ENCODE results near the gene FAM131C. TPM values are rescaled to one million over a fixed set of nuclear protein-coding genes. Genes with fewer than 3 reads are reported as not detected.

FAM131C gene
- total and polyA plus RNA-seq, 2 experiments from 2014 or later = 0.71 to 1.3 TPM

DNA sequence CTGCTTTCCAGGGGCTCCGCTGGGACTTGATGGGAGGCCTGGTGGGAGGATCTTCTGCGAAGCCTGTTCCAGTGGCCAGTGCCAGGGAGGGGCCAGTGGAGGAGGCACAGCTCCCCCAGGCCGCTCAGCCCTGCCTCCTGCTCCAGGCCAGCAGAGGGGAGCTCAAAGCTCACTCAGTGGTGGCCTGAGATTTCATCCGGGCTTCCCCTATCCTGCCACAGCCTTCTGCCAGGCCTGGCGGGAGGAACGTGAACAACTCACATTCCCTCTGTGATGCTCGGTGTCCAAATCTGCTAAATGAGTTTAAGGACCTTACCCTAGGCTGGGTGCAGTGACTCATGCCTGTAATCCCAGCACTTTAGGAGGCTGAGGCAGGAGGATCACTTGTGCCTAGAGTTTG is 26.6 kb downstream of the FAM131C start:
- Histone ChIP-seq H2AFZ (no peak overlapping the region), H3F3A (replicated peaks; ENCODE audit: low read depth) (no peaks in the 10 kb centered on the region), H3K27ac (ENCODE audit: low read depth) (no peak overlapping the region), H3K9me2 (ENCODE audit: insufficient read depth) (no peaks in the 10 kb centered on the region), H3K4me1 (ENCODE audit: insufficient read depth) (0 out of 2 replicates have a peak, but pooled peaks cover 5% of the 10 kb centered on the region), H3K4me3 (no peak overlapping the region), H4K20me1 (replicated peaks; ENCODE audit: insufficient read depth) (no peaks in the 10 kb centered on the region), H3K36me3 (ENCODE audit: insufficient read depth) (no peaks in the 10 kb centered on the region), H3K27me3 (ENCODE audit: insufficient read depth) (no peaks in the 10 kb centered on the region), H3K4me2 (no peak overlapping the region), H3K79me2 (replicated peaks; ENCODE audit: insufficient read depth) (no peaks in the 10 kb centered on the region)
- H3K36me3 Mint-ChIP-seq (ENCODE audit: low read depth) = no peaks in the 10 kb centered on the region
- H3K27me3 Mint-ChIP-seq (ENCODE audit: insufficient read depth, low read depth, poor library complexity) = peaks cover 7% of the 10 kb centered on the region
- peaks cover 16% of the 10 kb centered on the region for H3K4me1 Mint-ChIP-seq
- DNase-seq (ENCODE audit: low spot score) (no peak), ATAC-seq (no peak; the same call in 2 of the 3 replicates)
- no peaks in the 10 kb centered on the region for H3K9me3 Mint-ChIP-seq
- no peak overlapping the region for H3K4me3 Mint-ChIP-seq
- TF ChIP-seq, protein P1, sequence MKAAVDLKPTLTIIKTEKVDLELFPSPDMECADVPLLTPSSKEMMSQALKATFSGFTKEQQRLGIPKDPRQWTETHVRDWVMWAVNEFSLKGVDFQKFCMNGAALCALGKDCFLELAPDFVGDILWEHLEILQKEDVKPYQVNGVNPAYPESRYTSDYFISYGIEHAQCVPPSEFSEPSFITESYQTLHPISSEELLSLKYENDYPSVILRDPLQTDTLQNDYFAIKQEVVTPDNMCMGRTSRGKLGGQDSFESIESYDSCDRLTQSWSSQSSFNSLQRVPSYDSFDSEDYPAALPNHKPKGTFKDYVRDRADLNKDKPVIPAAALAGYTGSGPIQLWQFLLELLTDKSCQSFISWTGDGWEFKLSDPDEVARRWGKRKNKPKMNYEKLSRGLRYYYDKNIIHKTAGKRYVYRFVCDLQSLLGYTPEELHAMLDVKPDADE (IDR thresholded peaks at IDR 0.05) = no peak
- TF ChIP-seq STAT1 (IDR thresholded peaks at IDR 0.05; ENCODE audit: unreplicated experiment) (no peak), ZNF114 (CRISPR knock-in tag; IDR thresholded peaks at IDR 0.05) (no peak), EZH2phosphoT487 (IDR thresholded peaks at IDR 0.05; ENCODE audit: unreplicated experiment) (no peak), CREB1 (CRISPR knock-in tag; IDR thresholded peaks at IDR 0.05; ENCODE audit: low read depth) (no peak), POLR2AphosphoS5 (IDR thresholded peaks at IDR 0.05; ENCODE audit: low read depth) (no peak), JUNB (IDR thresholded peaks at IDR 0.05; ENCODE audit: unreplicated experiment) (no peak), ZNF331 (CRISPR knock-in tag; IDR thresholded peaks at IDR 0.05; ENCODE audit: low read depth) (no peak)
- H3K27ac Mint-ChIP-seq = no peak overlapping the region

DNA sequence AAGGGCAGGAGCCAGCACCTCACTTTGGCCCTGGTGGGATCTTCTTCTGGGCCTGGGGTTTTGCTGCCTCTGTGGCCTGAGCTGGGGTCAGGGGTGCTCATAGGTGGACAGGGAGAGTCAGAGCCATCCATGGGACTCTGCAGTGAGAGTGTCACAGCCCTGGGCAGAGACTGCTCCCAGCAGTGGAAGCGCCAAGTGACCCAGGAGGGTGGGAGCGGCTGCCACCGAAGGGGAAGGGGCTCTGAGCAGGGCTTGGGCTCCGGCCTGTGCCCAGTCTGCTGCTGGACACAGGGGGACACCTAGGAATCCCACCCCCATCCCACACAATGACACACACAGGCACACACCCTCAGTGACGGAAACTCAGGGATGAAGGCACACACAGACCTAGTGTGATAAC is 29.5 kb downstream of the FAM131C start:
- no peak overlapping the region for H3K4me3 Mint-ChIP-seq
- no peak overlapping the region for H3K4me2 ChIP-seq
- ATAC-seq (no peak), DNase-seq (ENCODE audit: low spot score) (no peak)
- no peaks in the 10 kb centered on the region for H3K9me3 Mint-ChIP-seq
- H3F3A ChIP-seq (replicated peaks; ENCODE audit: low read depth) = no peaks in the 10 kb centered on the region
- H2AFZ ChIP-seq = no peak overlapping the region
- H3K27ac ChIP-seq (ENCODE audit: low read depth) = no peak overlapping the region
- no peak overlapping the region for H3K4me3 ChIP-seq
- peaks cover 6% of the 10 kb centered on the region; the same call in 2 of the 3 replicates for H3K4me1 Mint-ChIP-seq
- no peaks in the 10 kb centered on the region for H3K9me2 ChIP-seq (ENCODE audit: insufficient read depth)
- H3K36me3 Mint-ChIP-seq (ENCODE audit: low read depth) = no peaks in the 10 kb centered on the region
- no peaks in the 10 kb centered on the region for H3K4me1 ChIP-seq (ENCODE audit: insufficient read depth)
- H3K27me3 Mint-ChIP-seq (ENCODE audit: insufficient read depth, low read depth, poor library complexity) = peaks cover 5% of the 10 kb centered on the region
- no peaks in the 10 kb centered on the region for H3K79me2 ChIP-seq (replicated peaks; ENCODE audit: insufficient read depth)
- no peaks in the 10 kb centered on the region for H4K20me1 ChIP-seq (replicated peaks; ENCODE audit: insufficient read depth)
- H3K27ac Mint-ChIP-seq = no peak overlapping the region
- no peaks in the 10 kb centered on the region for H3K27me3 ChIP-seq (ENCODE audit: insufficient read depth)
- no peaks in the 10 kb centered on the region for H3K36me3 ChIP-seq (ENCODE audit: insufficient read depth)
- no peak for TF ChIP-seq EZH2phosphoT487 (IDR thresholded peaks at IDR 0.05; ENCODE audit: unreplicated experiment)
- TF ChIP-seq STAT1 (IDR thresholded peaks at IDR 0.05; ENCODE audit: unreplicated experiment) = no peak
- no peak for TF ChIP-seq ZNF331 (CRISPR knock-in tag; IDR thresholded peaks at IDR 0.05; ENCODE audit: low read depth)
- TF ChIP-seq, protein P2, sequence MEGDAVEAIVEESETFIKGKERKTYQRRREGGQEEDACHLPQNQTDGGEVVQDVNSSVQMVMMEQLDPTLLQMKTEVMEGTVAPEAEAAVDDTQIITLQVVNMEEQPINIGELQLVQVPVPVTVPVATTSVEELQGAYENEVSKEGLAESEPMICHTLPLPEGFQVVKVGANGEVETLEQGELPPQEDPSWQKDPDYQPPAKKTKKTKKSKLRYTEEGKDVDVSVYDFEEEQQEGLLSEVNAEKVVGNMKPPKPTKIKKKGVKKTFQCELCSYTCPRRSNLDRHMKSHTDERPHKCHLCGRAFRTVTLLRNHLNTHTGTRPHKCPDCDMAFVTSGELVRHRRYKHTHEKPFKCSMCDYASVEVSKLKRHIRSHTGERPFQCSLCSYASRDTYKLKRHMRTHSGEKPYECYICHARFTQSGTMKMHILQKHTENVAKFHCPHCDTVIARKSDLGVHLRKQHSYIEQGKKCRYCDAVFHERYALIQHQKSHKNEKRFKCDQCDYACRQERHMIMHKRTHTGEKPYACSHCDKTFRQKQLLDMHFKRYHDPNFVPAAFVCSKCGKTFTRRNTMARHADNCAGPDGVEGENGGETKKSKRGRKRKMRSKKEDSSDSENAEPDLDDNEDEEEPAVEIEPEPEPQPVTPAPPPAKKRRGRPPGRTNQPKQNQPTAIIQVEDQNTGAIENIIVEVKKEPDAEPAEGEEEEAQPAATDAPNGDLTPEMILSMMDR (conservative IDR thresholded peaks at IDR 0.05; ENCODE audit: low read depth in 2 of 2) = no peak
- TF ChIP-seq, protein P1 (IDR thresholded peaks at IDR 0.05) = no peak
- no peak for TF ChIP-seq CREB1 (CRISPR knock-in tag; IDR thresholded peaks at IDR 0.05; ENCODE audit: low read depth)
- no peak for TF ChIP-seq JUNB (IDR thresholded peaks at IDR 0.05; ENCODE audit: unreplicated experiment)
- no peak for TF ChIP-seq ZNF114 (CRISPR knock-in tag; IDR thresholded peaks at IDR 0.05)
- TF ChIP-seq NANOG (IDR thresholded peaks at IDR 0.05; ENCODE audit: borderline replicate concordance) = no peak
- TF ChIP-seq EZH2 (IDR thresholded peaks at IDR 0.05; ENCODE audit: low read depth, unreplicated experiment) = no peak
- TF ChIP-seq, protein P3, sequence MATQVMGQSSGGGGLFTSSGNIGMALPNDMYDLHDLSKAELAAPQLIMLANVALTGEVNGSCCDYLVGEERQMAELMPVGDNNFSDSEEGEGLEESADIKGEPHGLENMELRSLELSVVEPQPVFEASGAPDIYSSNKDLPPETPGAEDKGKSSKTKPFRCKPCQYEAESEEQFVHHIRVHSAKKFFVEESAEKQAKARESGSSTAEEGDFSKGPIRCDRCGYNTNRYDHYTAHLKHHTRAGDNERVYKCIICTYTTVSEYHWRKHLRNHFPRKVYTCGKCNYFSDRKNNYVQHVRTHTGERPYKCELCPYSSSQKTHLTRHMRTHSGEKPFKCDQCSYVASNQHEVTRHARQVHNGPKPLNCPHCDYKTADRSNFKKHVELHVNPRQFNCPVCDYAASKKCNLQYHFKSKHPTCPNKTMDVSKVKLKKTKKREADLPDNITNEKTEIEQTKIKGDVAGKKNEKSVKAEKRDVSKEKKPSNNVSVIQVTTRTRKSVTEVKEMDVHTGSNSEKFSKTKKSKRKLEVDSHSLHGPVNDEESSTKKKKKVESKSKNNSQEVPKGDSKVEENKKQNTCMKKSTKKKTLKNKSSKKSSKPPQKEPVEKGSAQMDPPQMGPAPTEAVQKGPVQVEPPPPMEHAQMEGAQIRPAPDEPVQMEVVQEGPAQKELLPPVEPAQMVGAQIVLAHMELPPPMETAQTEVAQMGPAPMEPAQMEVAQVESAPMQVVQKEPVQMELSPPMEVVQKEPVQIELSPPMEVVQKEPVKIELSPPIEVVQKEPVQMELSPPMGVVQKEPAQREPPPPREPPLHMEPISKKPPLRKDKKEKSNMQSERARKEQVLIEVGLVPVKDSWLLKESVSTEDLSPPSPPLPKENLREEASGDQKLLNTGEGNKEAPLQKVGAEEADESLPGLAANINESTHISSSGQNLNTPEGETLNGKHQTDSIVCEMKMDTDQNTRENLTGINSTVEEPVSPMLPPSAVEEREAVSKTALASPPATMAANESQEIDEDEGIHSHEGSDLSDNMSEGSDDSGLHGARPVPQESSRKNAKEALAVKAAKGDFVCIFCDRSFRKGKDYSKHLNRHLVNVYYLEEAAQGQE (IDR thresholded peaks at IDR 0.05; ENCODE audit: unreplicated experiment) = no peak

Data from GM23338 (cell line).